Ishikawa (cell line): ENCODE results near the gene C11orf21.

Experiments used
- CEBPB ChIP-seq: IDR thresholded peaks from 2 replicates; pipeline ENCODE4 v1.6.1; 2012
- CREB1 ChIP-seq: IDR thresholded peaks from 2 replicates; pipeline ENCODE4 v1.6.1; 2012; ENCODE audit warnings: low read depth
- EGR1 ChIP-seq: IDR thresholded peaks from 2 replicates; pipeline ENCODE4 v1.6.1; 2012
- EP300 ChIP-seq: IDR thresholded peaks from 2 replicates; pipeline ENCODE4 v1.6.1; 2012; ENCODE audit warnings: borderline replicate concordance
- NFIC ChIP-seq: IDR thresholded peaks from 2 replicates; pipeline ENCODE4 v1.6.1; 2012
- TCF12 ChIP-seq: IDR thresholded peaks from 2 replicates; pipeline ENCODE4 v1.6.1; 2012; ENCODE audit warnings: low read depth
- TEAD4 ChIP-seq: IDR thresholded peaks from 2 replicates; pipeline ENCODE4 v1.6.1; 2012
- USF1 ChIP-seq: IDR thresholded peaks from 2 replicates; pipeline ENCODE4 v1.6.1; 2012
- YY1 ChIP-seq: IDR thresholded peaks from 2 replicates; pipeline ENCODE4 v1.6.1; 2012; ENCODE audit warnings: low read depth
- TF ChIP-seq, protein P1 (sequence below): IDR thresholded peaks from 2 replicates; pipeline ENCODE4 v1.6.1; 2012
- TF ChIP-seq, protein P2 (sequence below): IDR thresholded peaks from 2 replicates; pipeline ENCODE4 v1.6.1; 2012; ENCODE audit warnings: low read depth, mild to moderate bottlenecking

GRCh38 chr11:2298131-2298794, 3.5 kb downstream of the C11orf21 start:
- TF ChIP-seq YY1 (no peak), USF1 (no peak), EP300 (no peak), TCF12 (no peak), NFIC (no peak), CEBPB (no peak), TEAD4 (no peak), CREB1 (no peak), EGR1 (no peak)
- TF ChIP-seq, protein P1, sequence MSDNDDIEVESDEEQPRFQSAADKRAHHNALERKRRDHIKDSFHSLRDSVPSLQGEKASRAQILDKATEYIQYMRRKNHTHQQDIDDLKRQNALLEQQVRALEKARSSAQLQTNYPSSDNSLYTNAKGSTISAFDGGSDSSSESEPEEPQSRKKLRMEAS = no peak
- TF ChIP-seq, protein P2, sequence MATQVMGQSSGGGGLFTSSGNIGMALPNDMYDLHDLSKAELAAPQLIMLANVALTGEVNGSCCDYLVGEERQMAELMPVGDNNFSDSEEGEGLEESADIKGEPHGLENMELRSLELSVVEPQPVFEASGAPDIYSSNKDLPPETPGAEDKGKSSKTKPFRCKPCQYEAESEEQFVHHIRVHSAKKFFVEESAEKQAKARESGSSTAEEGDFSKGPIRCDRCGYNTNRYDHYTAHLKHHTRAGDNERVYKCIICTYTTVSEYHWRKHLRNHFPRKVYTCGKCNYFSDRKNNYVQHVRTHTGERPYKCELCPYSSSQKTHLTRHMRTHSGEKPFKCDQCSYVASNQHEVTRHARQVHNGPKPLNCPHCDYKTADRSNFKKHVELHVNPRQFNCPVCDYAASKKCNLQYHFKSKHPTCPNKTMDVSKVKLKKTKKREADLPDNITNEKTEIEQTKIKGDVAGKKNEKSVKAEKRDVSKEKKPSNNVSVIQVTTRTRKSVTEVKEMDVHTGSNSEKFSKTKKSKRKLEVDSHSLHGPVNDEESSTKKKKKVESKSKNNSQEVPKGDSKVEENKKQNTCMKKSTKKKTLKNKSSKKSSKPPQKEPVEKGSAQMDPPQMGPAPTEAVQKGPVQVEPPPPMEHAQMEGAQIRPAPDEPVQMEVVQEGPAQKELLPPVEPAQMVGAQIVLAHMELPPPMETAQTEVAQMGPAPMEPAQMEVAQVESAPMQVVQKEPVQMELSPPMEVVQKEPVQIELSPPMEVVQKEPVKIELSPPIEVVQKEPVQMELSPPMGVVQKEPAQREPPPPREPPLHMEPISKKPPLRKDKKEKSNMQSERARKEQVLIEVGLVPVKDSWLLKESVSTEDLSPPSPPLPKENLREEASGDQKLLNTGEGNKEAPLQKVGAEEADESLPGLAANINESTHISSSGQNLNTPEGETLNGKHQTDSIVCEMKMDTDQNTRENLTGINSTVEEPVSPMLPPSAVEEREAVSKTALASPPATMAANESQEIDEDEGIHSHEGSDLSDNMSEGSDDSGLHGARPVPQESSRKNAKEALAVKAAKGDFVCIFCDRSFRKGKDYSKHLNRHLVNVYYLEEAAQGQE = no peak
